Measurements from ENCODE around the gene UGGT2. TPM values are rescaled to one million over a fixed set of nuclear protein-coding genes. Genes with fewer than 3 reads are reported as not detected.

Gene UGGT2
- total and polyA plus RNA-seq, 4 donors: 7.6 to 60.2 (median 16.3) TPM

DNA sequence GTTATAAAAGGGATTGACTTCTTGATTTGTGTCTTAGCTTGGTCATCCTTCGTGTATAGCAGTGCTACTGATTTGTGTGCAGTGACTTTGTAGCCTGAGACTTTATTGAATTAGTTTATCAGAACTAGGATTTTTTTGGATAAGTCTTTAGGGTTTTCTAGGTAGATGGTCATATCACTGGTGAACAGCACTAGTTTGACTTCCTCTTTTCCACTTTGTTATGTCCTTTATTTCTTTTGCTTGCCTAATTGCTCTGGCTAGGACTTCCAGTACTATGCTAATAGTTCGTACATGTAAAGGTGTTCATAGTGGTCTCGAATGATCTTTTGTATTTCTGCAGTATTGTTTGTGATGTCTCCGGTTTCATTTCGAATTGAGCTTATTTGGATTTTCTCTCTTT lies 230.9 kb downstream of the UGGT2 start:
- H3K9ac ChIP-seq (ENCODE audit: insufficient read depth in 1 of 2, low read length in 2 of 2): no peak overlapping the region
- 95 to 98% methylated on average over 5 of the region's 5 CpGs for WGBS, 2 donors
- H3K9me3 ChIP-seq (ENCODE audit: control insufficient read depth in 4 of 4, insufficient read depth in 3 of 4, low read length in 3 of 4): peaks cover 0 to 3% (median 0%) of the 10 kb centered on the region in 4 donors
- H3K36me3 ChIP-seq (ENCODE audit: control insufficient read depth in 4 of 4, insufficient read depth in 4 of 4, low read length in 4 of 4): peaks cover 7 to 11% (median 11%) of the 10 kb centered on the region in 4 donors
- DNase-seq: no peak
- TF ChIP-seq, protein P1, sequence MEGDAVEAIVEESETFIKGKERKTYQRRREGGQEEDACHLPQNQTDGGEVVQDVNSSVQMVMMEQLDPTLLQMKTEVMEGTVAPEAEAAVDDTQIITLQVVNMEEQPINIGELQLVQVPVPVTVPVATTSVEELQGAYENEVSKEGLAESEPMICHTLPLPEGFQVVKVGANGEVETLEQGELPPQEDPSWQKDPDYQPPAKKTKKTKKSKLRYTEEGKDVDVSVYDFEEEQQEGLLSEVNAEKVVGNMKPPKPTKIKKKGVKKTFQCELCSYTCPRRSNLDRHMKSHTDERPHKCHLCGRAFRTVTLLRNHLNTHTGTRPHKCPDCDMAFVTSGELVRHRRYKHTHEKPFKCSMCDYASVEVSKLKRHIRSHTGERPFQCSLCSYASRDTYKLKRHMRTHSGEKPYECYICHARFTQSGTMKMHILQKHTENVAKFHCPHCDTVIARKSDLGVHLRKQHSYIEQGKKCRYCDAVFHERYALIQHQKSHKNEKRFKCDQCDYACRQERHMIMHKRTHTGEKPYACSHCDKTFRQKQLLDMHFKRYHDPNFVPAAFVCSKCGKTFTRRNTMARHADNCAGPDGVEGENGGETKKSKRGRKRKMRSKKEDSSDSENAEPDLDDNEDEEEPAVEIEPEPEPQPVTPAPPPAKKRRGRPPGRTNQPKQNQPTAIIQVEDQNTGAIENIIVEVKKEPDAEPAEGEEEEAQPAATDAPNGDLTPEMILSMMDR (IDR thresholded peaks at IDR 0.05; ENCODE audit: control extremely low read depth, extremely low read depth): no peak
- no peaks in the 10 kb centered on the region for H3K27me3 ChIP-seq (ENCODE audit: control insufficient read depth in 3 of 3, insufficient read depth in 3 of 3, low read length in 2 of 3)
- H3K4me1 ChIP-seq (ENCODE audit: control insufficient read depth in 5 of 5, insufficient read depth in 5 of 5, low read length in 5 of 5): no peaks in the 10 kb centered on the region
- no peak overlapping the region for H3K4me3 ChIP-seq
- ATAC-seq (ENCODE audit: insufficient read depth, low FRiP score): no peak
- no peak overlapping the region for H3K27ac ChIP-seq (ENCODE audit: low read depth in 1 of 2, low read length in 1 of 2)

DNA sequence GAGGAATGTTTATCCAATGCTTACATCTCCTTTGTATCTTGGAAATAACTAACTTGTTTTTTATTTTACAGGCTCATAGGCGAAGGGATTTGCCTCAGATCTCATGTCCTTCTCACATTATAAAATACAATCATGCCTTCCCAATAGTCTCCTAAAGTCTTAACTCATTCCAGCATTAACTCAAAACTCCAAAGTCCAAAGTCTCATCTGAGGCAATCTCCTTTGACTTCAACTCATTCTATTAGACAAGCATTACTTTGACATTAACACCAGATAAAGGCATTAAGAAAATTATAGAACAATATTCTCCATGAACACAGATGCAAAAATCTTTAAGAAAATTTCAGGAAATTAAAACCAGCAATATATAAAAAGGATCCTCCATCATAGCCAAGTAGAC lies 238.7 kb downstream of the UGGT2 start:
- DNase-seq: no peak
- no peak overlapping the region for H3K27ac ChIP-seq (ENCODE audit: low read depth in 1 of 2, low read length in 1 of 2)
- peaks cover 0 to 14% (median 8%) of the 10 kb centered on the region in 4 donors for H3K36me3 ChIP-seq (ENCODE audit: control insufficient read depth in 4 of 4, insufficient read depth in 4 of 4, low read length in 4 of 4)
- TF ChIP-seq, protein P1 (IDR thresholded peaks at IDR 0.05; ENCODE audit: control extremely low read depth, extremely low read depth): no peak
- no peak for ATAC-seq (ENCODE audit: insufficient read depth, low FRiP score)
- peaks cover 2 to 14% (median 4%) of the 10 kb centered on the region in 4 donors for H3K9me3 ChIP-seq (ENCODE audit: control insufficient read depth in 4 of 4, insufficient read depth in 3 of 4, low read length in 3 of 4)
- WGBS, 2 donors: 96 to 100% methylated on average over 1 of the region's 1 CpG
- no peak overlapping the region for H3K9ac ChIP-seq (ENCODE audit: insufficient read depth in 1 of 2, low read length in 2 of 2)
- H3K4me1 ChIP-seq (ENCODE audit: control insufficient read depth in 5 of 5, insufficient read depth in 5 of 5, low read length in 5 of 5): no peaks in the 10 kb centered on the region
- H3K4me3 ChIP-seq: no peak overlapping the region
- no peaks in the 10 kb centered on the region for H3K27me3 ChIP-seq (ENCODE audit: control insufficient read depth in 3 of 3, insufficient read depth in 3 of 3, low read length in 2 of 3)

DNA sequence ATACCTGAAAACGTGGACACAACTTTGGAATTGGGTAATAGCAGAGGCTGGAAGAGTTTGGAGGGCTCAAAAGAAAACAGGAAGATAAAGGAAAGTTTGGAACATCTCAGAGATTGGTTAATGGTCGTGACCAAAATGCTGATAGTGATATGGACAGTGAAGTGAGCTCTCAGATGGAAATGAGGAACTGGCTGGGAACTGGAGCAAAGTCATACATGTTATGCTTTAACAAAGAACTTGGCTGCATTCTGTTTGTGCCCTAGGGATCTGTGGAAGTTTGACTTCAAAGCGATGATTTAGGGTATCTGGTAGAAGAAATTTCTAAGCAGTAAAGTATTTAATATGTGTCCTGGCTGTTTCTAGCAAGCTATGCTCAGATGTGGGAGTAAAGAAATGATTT lies 240.1 kb downstream of the UGGT2 start:
- DNase-seq (no peak), ATAC-seq (ENCODE audit: insufficient read depth, low FRiP score) (no peak)
- WGBS, 2 donors: 91 to 97% methylated on average over 3 of the region's 3 CpGs
- Histone ChIP-seq H3K4me1 (ENCODE audit: control insufficient read depth in 5 of 5, insufficient read depth in 5 of 5, low read length in 5 of 5) (no peaks in the 10 kb centered on the region), H3K9me3 (ENCODE audit: control insufficient read depth in 4 of 4, insufficient read depth in 3 of 4, low read length in 3 of 4) (peaks cover 2 to 16% (median 4%) of the 10 kb centered on the region in 4 donors), H3K4me3 (no peak overlapping the region), H3K27ac (ENCODE audit: low read depth in 1 of 2, low read length in 1 of 2) (no peak overlapping the region), H3K9ac (ENCODE audit: insufficient read depth in 1 of 2, low read length in 2 of 2) (no peak overlapping the region), H3K36me3 (ENCODE audit: control insufficient read depth in 4 of 4, insufficient read depth in 4 of 4, low read length in 4 of 4) (peaks cover 0 to 14% (median 9%) of the 10 kb centered on the region in 4 donors), H3K27me3 (ENCODE audit: control insufficient read depth in 3 of 3, insufficient read depth in 3 of 3, low read length in 2 of 3) (no peaks in the 10 kb centered on the region)
- TF ChIP-seq, protein P1 (IDR thresholded peaks at IDR 0.05; ENCODE audit: control extremely low read depth, extremely low read depth): no peak

DNA sequence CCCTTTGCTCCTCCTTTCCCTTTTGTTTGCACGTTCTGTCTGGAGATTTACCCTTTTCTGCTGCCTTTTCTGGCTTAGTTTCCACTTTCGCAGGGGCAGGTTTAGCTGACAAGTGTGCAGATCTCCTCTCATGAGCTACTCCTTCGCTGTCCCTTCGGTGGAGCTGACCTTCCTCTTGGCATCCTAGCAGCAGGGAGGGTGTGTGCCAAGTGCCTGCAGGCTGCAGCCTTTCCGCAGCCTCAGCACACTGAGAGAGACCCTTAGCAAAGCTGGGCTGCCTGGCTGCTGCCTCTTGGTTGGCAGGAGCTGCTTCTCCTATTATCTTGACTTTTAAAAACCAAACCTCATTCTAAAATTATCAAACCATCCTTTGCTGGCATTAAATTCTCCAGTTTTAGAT lies 243.8 kb downstream of the UGGT2 start:
- no peaks in the 10 kb centered on the region for H3K4me1 ChIP-seq (ENCODE audit: control insufficient read depth in 5 of 5, insufficient read depth in 5 of 5, low read length in 5 of 5)
- no peak overlapping the region for H3K27ac ChIP-seq (ENCODE audit: low read depth in 1 of 2, low read length in 1 of 2)
- TF ChIP-seq, protein P1 (IDR thresholded peaks at IDR 0.05; ENCODE audit: control extremely low read depth, extremely low read depth): no peak
- WGBS, 2 donors: 90 to 94% methylated on average over 5 of the region's 5 CpGs
- no peaks in the 10 kb centered on the region for H3K27me3 ChIP-seq (ENCODE audit: control insufficient read depth in 3 of 3, insufficient read depth in 3 of 3, low read length in 2 of 3)
- H3K9ac ChIP-seq (ENCODE audit: insufficient read depth in 1 of 2, low read length in 2 of 2): no peak overlapping the region
- DNase-seq (no peak), ATAC-seq (ENCODE audit: insufficient read depth, low FRiP score) (no peak)
- H3K9me3 ChIP-seq (ENCODE audit: control insufficient read depth in 4 of 4, insufficient read depth in 3 of 4, low read length in 3 of 4): peaks cover 2 to 13% (median 8%) of the 10 kb centered on the region in 4 donors
- peaks cover 0 to 9% (median 4%) of the 10 kb centered on the region in 4 donors for H3K36me3 ChIP-seq (ENCODE audit: control insufficient read depth in 4 of 4, insufficient read depth in 4 of 4, low read length in 4 of 4)
- no peak overlapping the region for H3K4me3 ChIP-seq
